Endodermal cell (in vitro differentiated cells): ENCODE results near the gene EGFL8. TPM values are rescaled to one million over a fixed set of nuclear protein-coding genes. Genes with fewer than 3 reads are reported as not detected.
A peak's percentile ranks its signal among the peaks of the same experiment; 100 is the strongest.
"Not testable (repeated sequence)": the region's sequence is repeated elsewhere in the genome, so short reads cannot be mapped to it uniquely, and the experiment has no call there.

ENCODE experiments used
- DNase-seq: peaks from one replicate; pipeline ENCODE4 v3.0.0-alpha.2; 2017
- H3K27ac ChIP-seq: 2 replicates; pipeline ENCODE4 v1.5.1; 2013; ENCODE audit warnings: mild to moderate bottlenecking, low read depth, low read length, moderate library complexity
- H3K27me3 ChIP-seq: 2 replicates; pipeline ENCODE4 v1.6.1; 2013; ENCODE audit warnings: mild to moderate bottlenecking, low read length, moderate library complexity; ENCODE audit not compliant: insufficient read depth, control insufficient read depth, poor library complexity, severe bottlenecking
- H3K36me3 ChIP-seq: 2 replicates; pipeline ENCODE4 v1.7.0; 2013; ENCODE audit warnings: mild to moderate bottlenecking, low read length, moderate library complexity; ENCODE audit not compliant: control insufficient read depth, insufficient read depth
- H3K4me1 ChIP-seq: one replicate; pipeline ENCODE4 v1.7.0; 2013; ENCODE audit warnings: low read length; ENCODE audit not compliant: control insufficient read depth, insufficient read depth
- H3K4me3 ChIP-seq: 2 replicates; pipeline ENCODE4 v1.5.1; 2013; ENCODE audit warnings: mild to moderate bottlenecking, low read length, moderate library complexity
- H3K9ac ChIP-seq: 2 replicates; pipeline ENCODE4 v1.6.1; 2013; ENCODE audit warnings: mild to moderate bottlenecking, low read length, moderate library complexity; ENCODE audit not compliant: poor library complexity, severe bottlenecking; ENCODE audit errors: extremely low read depth
- H3K9me3 ChIP-seq: 2 replicates; pipeline ENCODE4 v1.6.1; 2013; ENCODE audit warnings: mild to moderate bottlenecking, low read length, moderate library complexity; ENCODE audit not compliant: control insufficient read depth
- H3K27ac Mint-ChIP-seq: 2 replicates; pipeline ENCODE4 v1.8.0; 2020; ENCODE audit warnings: mixed read lengths
- H3K27me3 Mint-ChIP-seq: 2 replicates; pipeline ENCODE4 v1.8.0; 2021; ENCODE audit warnings: mild to moderate bottlenecking, mixed read lengths; ENCODE audit not compliant: insufficient read depth
- H3K36me3 Mint-ChIP-seq: 2 replicates; pipeline ENCODE4 v1.8.0; 2020; ENCODE audit warnings: low read depth, mixed read lengths
- H3K4me1 Mint-ChIP-seq: 2 replicates; pipeline ENCODE4 v1.8.0; 2020; ENCODE audit warnings: mixed read lengths
- H3K4me3 Mint-ChIP-seq: 2 replicates; pipeline ENCODE4 v1.8.0; 2020; ENCODE audit warnings: mild to moderate bottlenecking, moderate library complexity, mixed read lengths
- H3K9me3 Mint-ChIP-seq: 2 replicates; pipeline ENCODE4 v1.8.0; 2020; ENCODE audit warnings: mild to moderate bottlenecking, mixed read lengths
- CTCF ChIP-seq: fragments of 200-600 bp; sonication (generic); conservative IDR thresholded peaks from 2 replicates; pipeline ENCODE4 v1.5.0; 2021; ENCODE audit warnings: antibody characterized with exemption, mild to moderate bottlenecking
- WGBS, 2 experiments: methylation state at CpG; one replicate each; pipeline versions ENCODE4 v1.1.5 to v1.1.7; 2013; ENCODE audit warnings: missing lambda C conversion rate in 2 of 2, mixed read lengths in 1 of 2; ENCODE audit not compliant: insufficient coverage in 1 of 2, insufficient read length in 1 of 2; 5-methylcytosine and 5-hydroxymethylcytosine counted together
- total RNA-seq, 2 donors: library from RNA; stranded (reverse); fragmentation: NEBNext Ultra II Directional in 1 of 2; extraction: Animal tissue kit (Norgen Biotek cat#: 25700) in 1 of 2; gene quantifications; 2 replicates in 1 of 2; 3 replicates in 1 of 2; pipeline ENCODE4 v1.2.1, GENCODE V29; 2021

Gene EGFL8
- total RNA-seq, 2 donors from 2014 or later = 27.9 to 39.6 TPM

- Histone ChIP-seq H3K9ac (no peak overlapping the region), H3K9me3 (no peaks in the 10 kb centered on the region), H3K27ac (no peak overlapping the region), H3K27me3 (no peaks in the 10 kb centered on the region), H3K4me1 (no peaks in the 10 kb centered on the region), H3K4me3 (no peak overlapping the region), H3K36me3 (peaks cover 31% of the 10 kb centered on the region)
- Mint-ChIP-seq H3K27ac (peak overlapping the region; percentile 21), H3K4me3 (no peak overlapping the region), H3K36me3 (peaks cover 54% of the 10 kb centered on the region), H3K4me1 (peaks cover 38% of the 10 kb centered on the region), H3K9me3 (no peaks in the 10 kb centered on the region), H3K27me3 (no peaks in the 10 kb centered on the region)
- TF ChIP-seq CTCF = no peak
- 88 to 92% methylated on average over 13 to 15 of the region's 15 CpGs for WGBS, 2 experiments
- no peak for DNase-seq
Observed at GRCh38 chr6:32183483-32184083, 19.2 kb downstream of the EGFL8 start.

GRCh38 chr6:32184084-32184640 lies 19.8 kb downstream of the EGFL8 start, which contains the start of gene AGER:
TSS of gene AGER (minus strand) at chr6:32184253. CDS start at chr6:32184222, 31 bp downstream.
- DNase-seq = no peak
- Histone ChIP-seq H3K27me3 (no peaks in the 10 kb centered on the region), H3K9ac (no peak within 1 kb of the TSS), H3K9me3 (no peaks in the 10 kb centered on the region), H3K4me1 (no peaks in the 10 kb centered on the region), H3K36me3 (peaks cover 31% of the 10 kb centered on the region), H3K4me3 (no peak within 1 kb of the TSS), H3K27ac (no peak within 1 kb of the TSS)
- Mint-ChIP-seq H3K9me3 (no peaks in the 10 kb centered on the region), H3K27me3 (no peaks in the 10 kb centered on the region), H3K4me1 (peaks cover 39% of the 10 kb centered on the region), H3K27ac (peak within 1 kb of the TSS; percentile 21), H3K36me3 (peaks cover 58% of the 10 kb centered on the region), H3K4me3 (no peak within 1 kb of the TSS)
- WGBS, 2 experiments = 89 to 90% methylated on average over 5 to 6 of the region's 6 CpGs
- TF ChIP-seq CTCF = no peak

GRCh38 chr6:32185681-32186131 lies 21.3 kb downstream of the EGFL8 start:
- Mint-ChIP-seq H3K4me1 (peaks cover 38% of the 10 kb centered on the region), H3K27ac (peak overlapping the region; percentile 85), H3K36me3 (peaks cover 51% of the 10 kb centered on the region), H3K4me3 (peak overlapping the region; percentile 21)
- not testable (repeated sequence) for H3K9me3 Mint-ChIP-seq, H3K9me3 ChIP-seq, H3K9ac ChIP-seq, H3K27me3 Mint-ChIP-seq, H3K27me3 ChIP-seq, H3K27ac ChIP-seq, H3K4me1 ChIP-seq, H3K4me3 ChIP-seq
- peak; percentile 87 for DNase-seq
- WGBS, 2 experiments = 52 to 100% methylated on average over 1 to 11 of the region's 11 CpGs
- peaks cover 30% of the 10 kb centered on the region for H3K36me3 ChIP-seq

GRCh38 chr6:32186151-32186840 lies 21.9 kb downstream of the EGFL8 start:
- WGBS, 2 experiments = 89 to 90% methylated on average over 6 to 10 of the region's 10 CpGs
- not testable (repeated sequence) for H3K9me3 Mint-ChIP-seq, H3K9ac ChIP-seq, H3K4me3 ChIP-seq, H3K27me3 ChIP-seq, H3K27ac ChIP-seq, H3K9me3 ChIP-seq, DNase-seq, H3K27me3 Mint-ChIP-seq, H3K4me1 ChIP-seq
- peak overlapping the region; percentile 21 for H3K4me3 Mint-ChIP-seq
- peak overlapping the region; percentile 85 for H3K27ac Mint-ChIP-seq
- H3K36me3 Mint-ChIP-seq = peaks cover 45% of the 10 kb centered on the region
- H3K36me3 ChIP-seq = peaks cover 24% of the 10 kb centered on the region
- H3K4me1 Mint-ChIP-seq = peaks cover 42% of the 10 kb centered on the region
